ENCODE data around the gene KRT72.

Gene KRT72

GRCh38 chr12:52645982-52646381, 44.7 kb upstream of the KRT72 start:
- TF ChIP-seq CTCF (IDR thresholded peaks at IDR 0.05), result no peak
- H3K4me3 Mint-ChIP-seq, result no peak overlapping the region
- DNase-seq, result no peak
- H3K9me3 Mint-ChIP-seq, result no peaks in the 10 kb centered on the region
- H3K4me1 Mint-ChIP-seq, result peaks cover 9% of the 10 kb centered on the region
- no peaks in the 10 kb centered on the region for H3K36me3 Mint-ChIP-seq (ENCODE audit: low read depth)
- H3K27ac Mint-ChIP-seq, result no peak overlapping the region
- H3K27me3 Mint-ChIP-seq (ENCODE audit: low read depth, poor library complexity), result peaks cover 8% of the 10 kb centered on the region

- no peak for DNase-seq
- H3K4me1 Mint-ChIP-seq, result peaks cover 3% of the 10 kb centered on the region
- H3K9me3 Mint-ChIP-seq, result no peaks in the 10 kb centered on the region
- H3K27me3 Mint-ChIP-seq (ENCODE audit: low read depth, poor library complexity), result peaks cover 8% of the 10 kb centered on the region
- H3K27ac Mint-ChIP-seq, result no peak overlapping the region
- H3K36me3 Mint-ChIP-seq (ENCODE audit: low read depth), result no peaks in the 10 kb centered on the region
- no peak for TF ChIP-seq CTCF (IDR thresholded peaks at IDR 0.05)
- H3K4me3 Mint-ChIP-seq, result no peak overlapping the region
These were observed 44.0 kb upstream of the KRT72 start for GRCh38 chr12:52645120-52645761.

- no peak for TF ChIP-seq CTCF (IDR thresholded peaks at IDR 0.05)
- H3K27ac Mint-ChIP-seq, result no peak overlapping the region
- H3K9me3 Mint-ChIP-seq, result no peaks in the 10 kb centered on the region
- no peaks in the 10 kb centered on the region for H3K36me3 Mint-ChIP-seq (ENCODE audit: low read depth)
- no peaks in the 10 kb centered on the region for H3K4me1 Mint-ChIP-seq
- H3K27me3 Mint-ChIP-seq (ENCODE audit: low read depth, poor library complexity), result peaks cover 8% of the 10 kb centered on the region
- no peak overlapping the region for H3K4me3 Mint-ChIP-seq
- DNase-seq, result no peak
These were observed 42.8 kb upstream of the KRT72 start for GRCh38 chr12:52644078-52644415.

GRCh38 chr12:52643233-52644077, 42.2 kb upstream of the KRT72 start:
- peaks cover 8% of the 10 kb centered on the region for H3K27me3 Mint-ChIP-seq (ENCODE audit: low read depth, poor library complexity)
- DNase-seq, result no peak
- no peak overlapping the region for H3K27ac Mint-ChIP-seq
- TF ChIP-seq CTCF (IDR thresholded peaks at IDR 0.05), result no peak
- H3K36me3 Mint-ChIP-seq (ENCODE audit: low read depth), result no peaks in the 10 kb centered on the region
- H3K4me1 Mint-ChIP-seq, result no peaks in the 10 kb centered on the region
- no peaks in the 10 kb centered on the region for H3K9me3 Mint-ChIP-seq
- H3K4me3 Mint-ChIP-seq, result no peak overlapping the region

- H3K27ac Mint-ChIP-seq, result no peak overlapping the region
- TF ChIP-seq CTCF (IDR thresholded peaks at IDR 0.05), result no peak
- H3K27me3 Mint-ChIP-seq (ENCODE audit: low read depth, poor library complexity), result peaks cover 4% of the 10 kb centered on the region
- H3K4me3 Mint-ChIP-seq, result no peak overlapping the region
- no peaks in the 10 kb centered on the region for H3K36me3 Mint-ChIP-seq (ENCODE audit: low read depth)
- H3K4me1 Mint-ChIP-seq, result no peaks in the 10 kb centered on the region
- H3K9me3 Mint-ChIP-seq, result no peaks in the 10 kb centered on the region
- DNase-seq, result no peak
These were observed 40.2 kb upstream of the KRT72 start for GRCh38 chr12:52641468-52641867.

GRCh38 chr12:52637299-52637698, 36.0 kb upstream of the KRT72 start:
- no peak for DNase-seq
- Mint-ChIP-seq H3K9me3 (no peaks in the 10 kb centered on the region), H3K27ac (no peak overlapping the region), H3K36me3 (ENCODE audit: low read depth) (no peaks in the 10 kb centered on the region), H3K4me1 (no peaks in the 10 kb centered on the region), H3K4me3 (no peak overlapping the region), H3K27me3 (ENCODE audit: low read depth, poor library complexity) (peaks cover 12% of the 10 kb centered on the region)
- no peak for TF ChIP-seq CTCF (IDR thresholded peaks at IDR 0.05)

Data from nephron progenitor cell (in vitro differentiated cells).